Measurements from ENCODE around the gene ZBTB46.

GRCh38 chr20:63829603-63829944 is 1.5 kb downstream of the ZBTB46 start:
- TF ChIP-seq CTCF (conservative IDR thresholded peaks at IDR 0.05) (no peak), EZH2 (IDR thresholded peaks at IDR 0.05; ENCODE audit: low read depth) (no peak)
